ENCODE data around the gene CEACAM6.

- TF ChIP-seq CTCF (IDR thresholded peaks at IDR 0.05) (no peak), EP300 (IDR thresholded peaks at IDR 0.05) (no peak), POLR2A (IDR thresholded peaks at IDR 0.05) (no peak)
Measured at GRCh38 chr19:41784743-41785142, 29.4 kb downstream of the CEACAM6 start.

Data from ovary (tissue), 3 donors.